SK-N-SH treated with all-trans-retinoic acid at 6 μM for 48 hours (cell line): Measurements from ENCODE around the gene KDM4E.

ENCODE experiments used
- ATAC-seq: fragments of 200-7000 bp; cut with Tn5 transposase; 3 replicates; pipeline ENCODE4 v1.9.1; 2020; ENCODE audit warnings: mild to moderate bottlenecking, moderate library complexity
- BACH2 ChIP-seq: fragments of 250-450 bp; sonication (Bioruptor Pico); IDR thresholded peaks from 2 replicates; pipeline ENCODE4 v1.9.0; 2021; ENCODE audit warnings: mild to moderate bottlenecking, borderline replicate concordance
- CSDC2 ChIP-seq: fragments of 250-450 bp; sonication (Bioruptor Pico); IDR thresholded peaks from 2 replicates; pipeline ENCODE4 v1.5.0; 2020; ENCODE audit warnings: mild to moderate bottlenecking, moderate library complexity
- PPARA ChIP-seq: fragments of 250-450 bp; sonication (Bioruptor Pico); IDR thresholded peaks from 2 replicates; pipeline ENCODE4 v1.5.0; 2020; ENCODE audit warnings: mild to moderate bottlenecking, borderline replicate concordance
- SNAI2 ChIP-seq: fragments of 250-450 bp; sonication (Bioruptor Pico); IDR thresholded peaks from 2 replicates; pipeline ENCODE4 v1.5.0; 2020; ENCODE audit warnings: mild to moderate bottlenecking, moderate library complexity
- TOX ChIP-seq: fragments of 250-450 bp; sonication (Bioruptor Pico); IDR thresholded peaks from 2 replicates; pipeline ENCODE4 v1.8.0; 2021; ENCODE audit warnings: mild to moderate bottlenecking, moderate library complexity, borderline replicate concordance
- ZC3H10 ChIP-seq: fragments of 250-450 bp; sonication (Bioruptor Pico); IDR thresholded peaks from 2 replicates; pipeline ENCODE4 v1.5.1; 2021; ENCODE audit warnings: mild to moderate bottlenecking, moderate library complexity
- ZFP30 ChIP-seq: fragments of 450-650 bp; formaldehyde crosslinking; IDR thresholded peaks from 2 replicates; pipeline ENCODE4 v1.5.0; 2022; ENCODE audit warnings: mild to moderate bottlenecking, moderate library complexity
- ZNF565 ChIP-seq: fragments of 450-650 bp; formaldehyde crosslinking; conservative IDR thresholded peaks from 2 replicates; pipeline ENCODE4 v1.5.0; 2020; ENCODE audit warnings: low read depth, mild to moderate bottlenecking, moderate library complexity
- ZNF8 ChIP-seq: fragments of 450-650 bp; formaldehyde crosslinking; IDR thresholded peaks from 2 replicates; pipeline ENCODE4 v1.5.0; 2020; ENCODE audit warnings: mild to moderate bottlenecking, moderate library complexity
- TF ChIP-seq, protein P1 (sequence below): fragments of 250-450 bp; sonication (Bioruptor Pico); IDR thresholded peaks from 2 replicates; pipeline ENCODE4 v1.8.0; 2021; ENCODE audit warnings: low read depth, mild to moderate bottlenecking, moderate library complexity, borderline replicate concordance
- TF ChIP-seq, protein P2 (sequence below): fragments of 250-450 bp; sonication (Bioruptor Pico); IDR thresholded peaks from 2 replicates; pipeline ENCODE4 v1.5.1; 2021; ENCODE audit warnings: mild to moderate bottlenecking, moderate library complexity

The KDM4E gene

DNA sequence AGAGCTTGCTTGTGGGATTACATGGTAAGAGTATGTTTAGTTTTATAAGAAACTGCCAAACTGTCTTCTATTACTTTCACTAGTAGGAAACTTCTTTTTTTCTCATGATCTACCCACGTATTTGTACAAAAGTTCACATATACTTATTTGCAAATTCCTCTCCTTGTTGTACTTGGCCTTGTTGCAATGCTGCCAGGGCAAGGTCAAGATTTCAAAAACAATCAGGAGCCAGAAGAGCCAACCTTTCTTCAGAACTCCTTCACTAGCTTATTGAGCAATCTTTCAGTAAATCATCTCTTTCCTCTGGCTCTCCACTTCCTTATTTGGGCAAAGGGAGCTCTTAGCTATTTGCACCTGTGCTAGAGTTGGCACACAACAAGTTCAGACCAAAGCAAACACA lies 51.4 kb downstream of the KDM4E start:
- TF ChIP-seq ZC3H10 (CRISPR knock-in tag), result no peak
- TF ChIP-seq, protein P1, sequence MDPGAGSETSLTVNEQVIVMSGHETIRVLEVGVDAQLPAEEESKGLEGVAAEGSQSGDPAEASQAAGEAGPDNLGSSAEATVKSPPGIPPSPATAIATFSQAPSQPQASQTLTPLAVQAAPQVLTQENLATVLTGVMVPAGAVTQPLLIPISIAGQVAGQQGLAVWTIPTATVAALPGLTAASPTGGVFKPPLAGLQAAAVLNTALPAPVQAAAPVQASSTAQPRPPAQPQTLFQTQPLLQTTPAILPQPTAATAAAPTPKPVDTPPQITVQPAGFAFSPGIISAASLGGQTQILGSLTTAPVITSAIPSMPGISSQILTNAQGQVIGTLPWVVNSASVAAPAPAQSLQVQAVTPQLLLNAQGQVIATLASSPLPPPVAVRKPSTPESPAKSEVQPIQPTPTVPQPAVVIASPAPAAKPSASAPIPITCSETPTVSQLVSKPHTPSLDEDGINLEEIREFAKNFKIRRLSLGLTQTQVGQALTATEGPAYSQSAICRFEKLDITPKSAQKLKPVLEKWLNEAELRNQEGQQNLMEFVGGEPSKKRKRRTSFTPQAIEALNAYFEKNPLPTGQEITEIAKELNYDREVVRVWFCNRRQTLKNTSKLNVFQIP (CRISPR knock-in tag), result no peak
- TF ChIP-seq, all 23 proteins: peak for 0
- no peak for ATAC-seq

DNA sequence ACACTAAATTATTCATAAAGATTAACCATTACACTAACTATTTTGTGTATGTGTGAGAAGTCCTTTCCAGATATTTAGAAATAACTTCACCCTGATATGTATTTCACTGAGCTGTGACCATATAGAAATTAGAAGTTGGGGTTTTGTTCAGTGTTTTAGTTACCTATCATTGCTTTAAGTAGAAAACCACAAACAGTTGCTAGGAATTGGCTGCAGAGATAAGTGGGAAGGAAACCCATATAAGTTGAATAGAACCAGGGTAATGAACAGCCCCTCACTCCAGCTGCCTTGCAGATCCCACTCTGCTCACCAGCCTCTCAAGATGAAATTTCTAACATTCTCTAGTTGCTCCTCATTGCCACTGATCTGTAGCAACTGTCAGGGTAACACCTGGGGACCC lies 51.9 kb downstream of the KDM4E start:
- TF ChIP-seq ZNF565 (CRISPR knock-in tag) (no peak), PPARA (no peak), ZC3H10 (CRISPR knock-in tag) (no peak), CSDC2 (CRISPR knock-in tag) (no peak), TOX (CRISPR knock-in tag) (no peak), BACH2 (CRISPR knock-in tag) (no peak), ZNF8 (CRISPR knock-in tag) (no peak), ZFP30 (CRISPR knock-in tag) (no peak), SNAI2 (CRISPR knock-in tag) (no peak)
- TF ChIP-seq, protein P2, sequence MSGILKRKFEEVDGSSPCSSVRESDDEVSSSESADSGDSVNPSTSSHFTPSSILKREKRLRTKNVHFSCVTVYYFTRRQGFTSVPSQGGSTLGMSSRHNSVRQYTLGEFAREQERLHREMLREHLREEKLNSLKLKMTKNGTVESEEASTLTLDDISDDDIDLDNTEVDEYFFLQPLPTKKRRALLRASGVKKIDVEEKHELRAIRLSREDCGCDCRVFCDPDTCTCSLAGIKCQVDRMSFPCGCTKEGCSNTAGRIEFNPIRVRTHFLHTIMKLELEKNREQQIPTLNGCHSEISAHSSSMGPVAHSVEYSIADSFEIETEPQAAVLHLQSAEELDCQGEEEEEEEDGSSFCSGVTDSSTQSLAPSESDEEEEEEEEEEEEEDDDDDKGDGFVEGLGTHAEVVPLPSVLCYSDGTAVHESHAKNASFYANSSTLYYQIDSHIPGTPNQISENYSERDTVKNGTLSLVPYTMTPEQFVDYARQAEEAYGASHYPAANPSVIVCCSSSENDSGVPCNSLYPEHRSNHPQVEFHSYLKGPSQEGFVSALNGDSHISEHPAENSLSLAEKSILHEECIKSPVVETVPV (CRISPR knock-in tag), result no peak
- no peak for ATAC-seq
